ENCODE measurements around the gene FAM185A.
"Not testable (repeated sequence)": the region's sequence is repeated elsewhere in the genome, so short reads cannot be mapped to it uniquely, and the experiment has no call there.

FAM185A gene

GRCh38 chr7:102833343-102833742, 84.5 kb downstream of the FAM185A start:
- DNase-seq: no peak

GRCh38 chr7:102834466-102834865, 85.7 kb downstream of the FAM185A start:
- no peak for DNase-seq

GRCh38 chr7:102834999-102835398, 86.2 kb downstream of the FAM185A start:
- DNase-seq: no peak

GRCh38 chr7:102836191-102836919, 87.6 kb downstream of the FAM185A start:
- no peak for DNase-seq

GRCh38 chr7:102836977-102837376, 88.2 kb downstream of the FAM185A start:
- DNase-seq: no peak

GRCh38 chr7:102837802-102838201, 89.0 kb downstream of the FAM185A start:
- DNase-seq: no peak

GRCh38 chr7:102838572-102839101, 89.8 kb downstream of the FAM185A start:
- DNase-seq: not testable (repeated sequence)

GRCh38 chr7:102840404-102840803, 91.6 kb downstream of the FAM185A start:
- no peak for DNase-seq

- DNase-seq: no peak
Observed at GRCh38 chr7:102841290-102841689, 92.5 kb downstream of the FAM185A start.

- no peak for DNase-seq
Observed at GRCh38 chr7:102842284-102842683, 93.5 kb downstream of the FAM185A start.

- DNase-seq: no peak
Observed at GRCh38 chr7:102843850-102844249, 95.1 kb downstream of the FAM185A start.

- DNase-seq: no peak
Observed at GRCh38 chr7:102845346-102845745, 96.5 kb downstream of the FAM185A start.

GRCh38 chr7:102849079-102849478, 100.3 kb downstream of the FAM185A start:
- no peak for DNase-seq

- no peak for DNase-seq
Observed at GRCh38 chr7:102849538-102849937, 100.7 kb downstream of the FAM185A start.

GRCh38 chr7:102856036-102856435, 107.2 kb downstream of the FAM185A start:
- no peak for DNase-seq
